Colonic mucosa (tissue), 4 donors: ENCODE results near the gene KCNIP4. TPM values are rescaled to one million over a fixed set of nuclear protein-coding genes. Genes with fewer than 3 reads are reported as not detected.

Experiments used
- DNase-seq: peaks from one replicate; pipeline ENCODE4 v3.0.0-alpha.2; 2020
- H3K27ac ChIP-seq: fragments of 200-600 bp; one replicate; pipeline ENCODE4 v1.8.0; 2021
- H3K27me3 ChIP-seq: fragments of 200-600 bp; one replicate; pipeline ENCODE4 v1.8.0; 2021
- H3K36me3 ChIP-seq: fragments of 200-600 bp; one replicate; pipeline ENCODE4 v1.8.0; 2021
- H3K4me1 ChIP-seq: fragments of 200-600 bp; one replicate; pipeline ENCODE4 v1.8.0; 2021; ENCODE audit warnings: mild to moderate bottlenecking
- H3K4me3 ChIP-seq: fragments of 200-600 bp; one replicate; pipeline ENCODE4 v1.8.0; 2021
- H3K9ac ChIP-seq, 2 donors: one replicate each; pipeline ENCODE4 v1.7.0; 2013; ENCODE audit warnings: control low read depth in 2 of 2, low read depth in 2 of 2, low read length in 2 of 2
- H3K9me3 ChIP-seq: fragments of 200-600 bp; one replicate; pipeline ENCODE4 v1.8.0; 2021
- CTCF ChIP-seq: fragments of 200-600 bp; IDR thresholded peaks from one replicate; pipeline ENCODE4 v1.8.0; 2022; ENCODE audit warnings: antibody characterized with exemption, mild to moderate bottlenecking
- intact Hi-C: fragments of 100-400 bp; cut with DNase I; formaldehyde crosslinking; loops from one replicate; pipeline ENCODE4 v1.14.1; 2022
- total RNA-seq, 2 donors: library from RNA; stranded (reverse); fragmentation: NEBNext Ultra II Directional in 1 of 2; extraction: Animal tissue kit (Norgen Biotek cat#: 25700) in 1 of 2; gene quantifications; one replicate each; pipeline ENCODE4 v1.2.1, GENCODE V29; 2021
- donor health status: healthy.
- donor health status: DM: no; HTN: no; CAD: no.
- donor health status: DM: no; HTN: no; CAD: no.

Gene KCNIP4
- total RNA-seq, 2 donors from 2014 or later, result 0.67 to 1.2 TPM

DNA sequence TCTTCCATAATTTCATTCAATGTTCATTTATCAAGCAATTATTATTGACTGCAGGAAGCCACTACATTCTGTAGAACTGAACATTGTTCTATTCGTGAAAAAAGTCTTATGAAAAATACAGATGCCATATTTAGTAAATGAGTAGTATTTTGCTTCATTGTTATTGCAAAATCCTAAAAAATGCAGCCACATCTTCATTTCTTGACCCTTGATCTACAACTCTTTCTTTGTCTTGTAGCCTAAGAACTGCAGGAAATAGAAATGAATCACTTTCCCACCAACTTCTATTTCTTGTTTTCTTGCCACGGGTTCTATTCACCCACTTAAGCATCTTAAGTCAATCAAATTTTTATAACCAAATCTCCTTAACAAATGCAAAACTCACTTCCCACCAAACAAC lies 63.3 kb downstream of the KCNIP4 start:
- no peak overlapping the region for H3K4me3 ChIP-seq
- no peak overlapping the region for H3K9ac ChIP-seq
- H3K27ac ChIP-seq, result no peak overlapping the region
- no peaks in the 10 kb centered on the region for H3K4me1 ChIP-seq
- DNase-seq, result no peak
- TF ChIP-seq CTCF, result no peak
- no peaks in the 10 kb centered on the region for H3K36me3 ChIP-seq
- H3K27me3 ChIP-seq, result no peaks in the 10 kb centered on the region
- intact Hi-C loops, result no loop called here
- no peaks in the 10 kb centered on the region for H3K9me3 ChIP-seq

DNA sequence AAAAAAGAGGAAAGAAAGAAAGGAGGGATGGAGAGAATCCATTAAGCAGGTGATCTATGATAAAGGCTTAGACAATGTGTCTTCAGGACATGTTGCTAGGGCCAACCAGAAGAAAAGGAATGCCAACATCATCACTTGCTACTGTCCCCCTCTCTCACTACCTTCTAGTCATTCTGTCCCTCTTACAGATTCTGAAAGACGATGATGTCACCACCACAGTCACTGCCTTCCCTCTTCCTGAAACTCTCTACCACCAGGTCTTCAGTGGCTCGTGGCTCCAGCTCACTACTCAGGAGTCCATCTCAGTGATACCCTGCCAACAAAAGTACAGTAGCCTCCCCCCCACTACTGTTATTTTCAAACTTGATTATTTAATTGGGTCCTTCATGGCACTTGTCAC lies 64.0 kb downstream of the KCNIP4 start:
- Histone ChIP-seq H3K27me3 (no peaks in the 10 kb centered on the region), H3K4me1 (no peaks in the 10 kb centered on the region), H3K9ac (no peak overlapping the region), H3K9me3 (no peaks in the 10 kb centered on the region), H3K4me3 (no peak overlapping the region), H3K27ac (no peak overlapping the region), H3K36me3 (no peaks in the 10 kb centered on the region)
- no peak for TF ChIP-seq CTCF
- intact Hi-C loops, result no loop called here
- DNase-seq, result no peak

- Histone ChIP-seq H3K9me3 (no peaks in the 10 kb centered on the region), H3K9ac (no peak overlapping the region), H3K36me3 (no peaks in the 10 kb centered on the region), H3K4me3 (no peak overlapping the region), H3K27ac (no peak overlapping the region), H3K27me3 (no peaks in the 10 kb centered on the region), H3K4me1 (no peaks in the 10 kb centered on the region)
- intact Hi-C loops, result no loop called here
- DNase-seq, result no peak
- TF ChIP-seq CTCF, result no peak
These were observed 66.3 kb downstream of the KCNIP4 start for GRCh38 chr4:21882051-21882839.

- no peak for DNase-seq
- Histone ChIP-seq H3K27ac (no peak overlapping the region), H3K9ac (no peak overlapping the region), H3K27me3 (no peaks in the 10 kb centered on the region), H3K4me3 (no peak overlapping the region), H3K4me1 (no peaks in the 10 kb centered on the region), H3K36me3 (no peaks in the 10 kb centered on the region), H3K9me3 (no peaks in the 10 kb centered on the region)
- intact Hi-C loops, result no loop called here
- no peak for TF ChIP-seq CTCF
These were observed 69.4 kb downstream of the KCNIP4 start for GRCh38 chr4:21879187-21879586.

DNA sequence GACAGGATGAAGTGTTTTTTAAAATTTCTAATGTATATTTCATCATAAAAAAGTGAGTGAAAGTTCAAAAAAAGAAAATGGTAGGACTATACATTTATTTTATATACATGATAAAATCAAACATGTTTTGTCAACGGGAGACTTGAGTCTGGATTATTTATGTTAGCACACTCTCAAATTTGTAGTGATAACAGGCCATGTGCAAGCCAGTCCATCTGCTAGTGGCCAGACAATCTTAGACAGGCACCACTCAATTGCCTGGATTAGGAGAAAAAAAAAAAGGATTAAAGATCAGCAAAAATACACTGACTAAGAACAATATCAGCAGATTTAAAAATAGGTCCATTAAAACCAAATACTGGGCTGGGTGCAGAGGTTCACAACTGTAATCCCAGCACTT lies 71.9 kb downstream of the KCNIP4 start:
- H3K27ac ChIP-seq, result no peak overlapping the region
- no peak for TF ChIP-seq CTCF
- intact Hi-C loops, result no loop called here

More for the DNA sequence above, 71.9 kb downstream of the KCNIP4 start:
- H3K9me3 ChIP-seq, result no peaks in the 10 kb centered on the region
- no peaks in the 10 kb centered on the region for H3K27me3 ChIP-seq
- H3K9ac ChIP-seq, result no peak overlapping the region
- no peak for DNase-seq
- H3K4me3 ChIP-seq, result no peak overlapping the region
- no peaks in the 10 kb centered on the region for H3K36me3 ChIP-seq
- H3K4me1 ChIP-seq, result no peaks in the 10 kb centered on the region
